SHP77 (cell line): ENCODE measurements around the gene KIAA0232.

Experiments
- DNase-seq, 2 experiments: peaks; one replicate each; lab custom pipeline; 2025; lab: John Stamatoyannopoulos, UW

The KIAA0232 gene

DNA sequence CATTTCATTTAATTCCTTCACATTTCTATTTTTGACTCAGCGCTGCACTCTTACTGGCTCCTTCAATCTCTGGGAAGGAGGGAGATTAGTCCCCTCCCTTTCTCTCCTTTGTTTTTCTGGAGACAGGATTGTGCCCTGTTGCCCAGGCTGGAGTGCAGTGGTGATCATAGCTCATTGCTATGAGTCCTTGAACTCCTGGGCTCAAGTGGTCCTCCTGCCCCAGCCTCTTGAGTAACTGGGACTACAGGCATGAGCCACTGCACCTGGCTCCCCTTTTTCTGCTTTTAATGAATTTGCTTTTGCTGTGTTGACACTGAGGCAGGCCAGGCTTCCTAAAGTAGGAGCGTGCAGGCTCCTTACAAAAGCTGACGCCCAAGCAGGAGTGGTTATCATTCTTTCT is 137.6 kb downstream of the KIAA0232 start:
- peak in 1 of 2 experiments; percentile 12 for DNase-seq

DNA sequence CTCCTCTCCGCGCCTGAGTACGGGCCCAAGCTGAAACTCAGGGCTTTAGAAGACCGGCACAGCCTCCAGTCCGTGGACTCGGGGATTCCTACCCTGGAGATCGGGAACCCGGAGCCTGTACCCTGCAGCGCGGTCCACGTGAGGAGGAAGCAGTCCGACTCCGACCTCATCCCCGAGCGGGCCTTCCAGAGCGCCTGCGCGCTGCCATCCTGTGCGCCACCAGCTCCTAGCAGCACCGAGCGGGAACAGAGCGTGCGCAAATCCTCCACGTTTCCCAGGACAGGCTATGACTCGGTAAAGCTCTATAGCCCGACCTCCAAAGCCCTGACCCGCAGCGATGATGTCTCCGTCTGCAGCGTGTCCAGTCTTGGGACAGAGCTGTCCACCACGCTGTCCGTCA is 141.0 kb downstream of the KIAA0232 start:
- DNase-seq = no peak

- DNase-seq = no peak
Observed at GRCh38 chr4:6924361-6924779, 141.8 kb downstream of the KIAA0232 start.

- DNase-seq = no peak
Observed at GRCh38 chr4:6925357-6925836, 142.9 kb downstream of the KIAA0232 start.

- no peak for DNase-seq
Observed at GRCh38 chr4:6926081-6926480, 143.6 kb downstream of the KIAA0232 start.

DNA sequence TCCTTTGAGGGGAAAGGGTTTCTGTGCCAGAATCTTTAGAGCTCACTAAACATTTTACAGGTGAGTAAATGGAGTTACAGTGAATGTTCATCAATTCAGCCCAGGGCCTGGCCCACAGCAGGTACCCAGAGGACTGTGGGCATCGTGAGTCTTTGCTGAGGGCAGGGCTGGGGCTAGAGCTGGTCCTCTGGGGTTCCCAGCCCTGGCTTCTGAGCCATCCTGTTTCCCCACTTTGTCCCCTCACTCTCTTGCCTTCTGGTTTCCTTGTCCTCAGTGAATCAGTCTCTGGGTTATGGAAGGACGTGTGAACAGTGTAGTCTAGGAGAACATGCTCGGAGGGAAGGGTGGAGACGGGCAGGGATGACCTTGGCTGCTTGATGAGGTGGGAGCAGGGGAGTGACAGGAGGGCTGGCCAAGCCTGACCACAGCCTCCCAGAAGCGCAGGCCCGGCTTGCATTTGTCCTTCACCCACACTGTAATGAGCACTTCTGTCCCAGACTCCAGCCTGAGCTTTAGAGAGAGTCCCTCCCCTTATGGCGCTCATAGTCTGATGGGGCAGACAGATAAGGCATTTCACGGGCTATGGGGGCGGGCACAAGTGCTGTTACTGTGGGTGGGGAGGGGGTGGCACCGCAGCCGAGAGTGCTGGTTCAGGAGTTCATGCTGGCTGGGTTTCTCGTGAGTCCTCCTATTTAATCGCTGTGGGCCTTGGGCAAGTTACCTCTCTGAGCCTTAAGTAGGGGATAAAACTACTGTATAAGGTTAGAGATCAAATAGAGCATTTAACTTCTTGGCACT is 144.4 kb downstream of the KIAA0232 start:
- DNase-seq = no peak

GRCh38 chr4:6928081-6928480 is 145.6 kb downstream of the KIAA0232 start:
- DNase-seq = no peak

GRCh38 chr4:6929339-6929811 is 146.8 kb downstream of the KIAA0232 start:
- DNase-seq = no peak

DNA sequence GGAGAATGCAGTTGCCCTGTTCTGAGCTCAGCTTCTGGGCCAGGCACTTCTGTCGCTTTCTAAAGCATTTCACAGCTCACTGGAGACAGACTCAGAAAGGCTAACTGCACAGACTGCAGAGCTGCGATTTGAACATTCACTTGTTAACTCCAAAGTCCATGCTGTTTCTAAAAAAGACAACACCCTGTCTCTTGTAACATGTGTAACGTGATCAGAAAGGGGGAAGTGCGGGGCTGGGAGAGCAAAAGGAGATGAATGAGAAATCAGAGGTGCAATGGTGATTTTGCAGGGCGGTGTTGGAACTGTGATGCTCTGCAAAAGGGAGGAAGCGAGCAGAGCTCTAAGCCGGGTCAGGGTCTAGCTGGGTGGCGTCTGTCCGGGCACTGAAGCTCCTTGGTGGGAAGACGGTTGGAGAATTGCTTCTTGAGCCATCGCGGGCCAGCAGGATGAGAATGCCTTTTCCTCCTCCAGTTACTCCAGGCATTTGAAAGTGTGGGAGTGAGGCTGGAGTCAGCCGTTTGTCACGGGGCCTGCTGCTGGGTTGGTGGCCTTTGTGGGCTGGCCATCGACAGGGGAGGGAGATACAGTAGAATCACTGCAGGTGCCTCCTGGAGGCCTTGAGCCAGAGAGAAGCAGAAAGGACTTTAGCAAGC is 147.4 kb downstream of the KIAA0232 start:
- DNase-seq = no peak

- no peak for DNase-seq
Observed at GRCh38 chr4:6932475-6932874, 149.9 kb downstream of the KIAA0232 start.

DNA sequence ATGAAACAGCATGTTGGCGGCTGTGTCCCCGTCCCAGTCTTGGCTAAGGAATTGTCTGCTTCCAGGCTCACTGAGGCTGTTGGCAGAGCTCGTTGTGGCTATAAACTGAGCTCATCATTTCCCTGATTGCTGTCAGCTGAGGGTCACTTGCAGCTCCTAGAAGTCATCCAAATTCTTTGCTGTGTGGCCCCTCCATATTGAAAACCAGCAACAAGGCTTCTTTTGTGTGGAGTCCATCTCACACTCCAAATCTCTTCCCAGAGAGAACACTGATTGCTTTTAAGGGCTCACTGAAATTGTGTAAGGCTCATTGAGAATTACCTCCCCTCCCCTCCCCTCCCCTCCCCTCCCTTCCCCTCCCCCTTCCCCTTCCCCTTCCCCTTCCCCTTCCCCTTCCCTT is 150.4 kb downstream of the KIAA0232 start:
- DNase-seq = no peak
